ENCODE results near the gene CEPT1. TPM values are rescaled to one million over a fixed set of nuclear protein-coding genes. Genes with fewer than 3 reads are reported as not detected.

The CEPT1 gene
- total and polyA plus RNA-seq, 9 of the 15 experiments (the other 6 are each of a cell fraction or from before 2014, with no cell fraction given) = 24.4 to 72.6 (median 42.4) TPM

DNA sequence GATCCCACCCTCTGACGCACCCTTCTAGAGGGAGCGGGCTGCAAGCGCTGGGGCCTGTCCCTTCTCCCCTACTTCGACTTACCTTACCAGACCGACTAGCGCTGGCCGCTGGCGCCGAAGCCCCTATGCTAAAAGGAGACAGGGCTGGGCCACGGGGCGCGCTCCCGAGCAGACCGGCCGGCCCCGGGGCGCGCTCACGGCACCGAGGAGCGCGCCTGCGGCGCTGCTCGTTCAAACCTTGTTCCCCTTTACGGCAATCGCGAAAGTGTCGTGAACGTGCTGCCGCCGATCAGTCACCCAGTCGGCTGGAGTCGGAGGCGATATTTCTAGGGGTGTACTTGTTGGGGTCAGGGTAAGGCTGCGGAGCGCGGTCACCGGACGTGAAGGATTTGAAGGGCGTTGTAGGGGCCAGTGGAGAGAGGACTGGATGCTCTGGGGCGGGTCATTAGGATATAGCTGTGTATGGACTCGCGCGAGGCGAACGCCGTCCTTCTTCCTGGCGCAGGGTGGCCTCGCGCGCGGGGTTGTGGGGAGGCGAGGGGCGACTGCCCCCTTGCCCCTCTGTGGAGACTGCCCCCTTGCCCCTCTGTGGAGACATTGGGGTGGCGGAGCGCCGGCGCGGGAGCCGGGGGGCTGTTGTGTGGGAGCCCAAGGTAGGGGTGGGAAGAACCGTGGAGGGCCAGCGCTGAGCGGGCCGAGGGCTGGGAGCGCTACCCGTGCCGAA, at the start of gene CEPT1, which contains the start of gene DRAM2 (continued):
- TF ChIP-seq, protein P1, sequence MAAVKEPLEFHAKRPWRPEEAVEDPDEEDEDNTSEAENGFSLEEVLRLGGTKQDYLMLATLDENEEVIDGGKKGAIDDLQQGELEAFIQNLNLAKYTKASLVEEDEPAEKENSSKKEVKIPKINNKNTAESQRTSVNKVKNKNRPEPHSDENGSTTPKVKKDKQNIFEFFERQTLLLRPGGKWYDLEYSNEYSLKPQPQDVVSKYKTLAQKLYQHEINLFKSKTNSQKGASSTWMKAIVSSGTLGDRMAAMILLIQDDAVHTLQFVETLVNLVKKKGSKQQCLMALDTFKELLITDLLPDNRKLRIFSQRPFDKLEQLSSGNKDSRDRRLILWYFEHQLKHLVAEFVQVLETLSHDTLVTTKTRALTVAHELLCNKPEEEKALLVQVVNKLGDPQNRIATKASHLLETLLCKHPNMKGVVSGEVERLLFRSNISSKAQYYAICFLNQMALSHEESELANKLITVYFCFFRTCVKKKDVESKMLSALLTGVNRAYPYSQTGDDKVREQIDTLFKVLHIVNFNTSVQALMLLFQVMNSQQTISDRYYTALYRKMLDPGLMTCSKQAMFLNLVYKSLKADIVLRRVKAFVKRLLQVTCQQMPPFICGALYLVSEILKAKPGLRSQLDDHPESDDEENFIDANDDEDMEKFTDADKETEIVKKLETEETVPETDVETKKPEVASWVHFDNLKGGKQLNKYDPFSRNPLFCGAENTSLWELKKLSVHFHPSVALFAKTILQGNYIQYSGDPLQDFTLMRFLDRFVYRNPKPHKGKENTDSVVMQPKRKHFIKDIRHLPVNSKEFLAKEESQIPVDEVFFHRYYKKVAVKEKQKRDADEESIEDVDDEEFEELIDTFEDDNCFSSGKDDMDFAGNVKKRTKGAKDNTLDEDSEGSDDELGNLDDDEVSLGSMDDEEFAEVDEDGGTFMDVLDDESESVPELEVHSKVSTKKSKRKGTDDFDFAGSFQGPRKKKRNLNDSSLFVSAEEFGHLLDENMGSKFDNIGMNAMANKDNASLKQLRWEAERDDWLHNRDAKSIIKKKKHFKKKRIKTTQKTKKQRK (IDR thresholded peaks at IDR 0.05; ENCODE audit: borderline replicate concordance, low read depth, low read length) = no peak
- peak; percentile 7 for TF ChIP-seq FOS (IDR thresholded peaks at IDR 0.05; ENCODE audit: extremely low read depth, insufficient read length)
- TF ChIP-seq FOXK2 (conservative IDR thresholded peaks at IDR 0.05 in 1 of 2, IDR thresholded peaks at IDR 0.05 in 1 of 2; ENCODE audit: low read depth in 2 of 2) = peak; percentile 42 to 64; a peak in 2 of 4 replicates
- TF ChIP-seq ETS2 (tag; IDR thresholded peaks at IDR 0.05; ENCODE audit: borderline replicate concordance, poor library complexity, severe bottlenecking) = no peak
- peak; percentile 60; the same call in 1 of the 2 replicates for TF ChIP-seq TAF7 (tag; IDR thresholded peaks at IDR 0.05)
- TF ChIP-seq DNMT1 (IDR thresholded peaks at IDR 0.05) = no peak
- TF ChIP-seq ATF1 (CRISPR knock-in tag; IDR thresholded peaks at IDR 0.05) = no peak
- peak; percentile 47; the same call in 1 of the 2 replicates for TF ChIP-seq ATF1 (tag; IDR thresholded peaks at IDR 0.05)
- peak; percentile 73 for TF ChIP-seq SMAD1 (IDR thresholded peaks at IDR 0.05; ENCODE audit: low read depth, low read length, partially characterized antibody)
- TF ChIP-seq, protein P2, sequence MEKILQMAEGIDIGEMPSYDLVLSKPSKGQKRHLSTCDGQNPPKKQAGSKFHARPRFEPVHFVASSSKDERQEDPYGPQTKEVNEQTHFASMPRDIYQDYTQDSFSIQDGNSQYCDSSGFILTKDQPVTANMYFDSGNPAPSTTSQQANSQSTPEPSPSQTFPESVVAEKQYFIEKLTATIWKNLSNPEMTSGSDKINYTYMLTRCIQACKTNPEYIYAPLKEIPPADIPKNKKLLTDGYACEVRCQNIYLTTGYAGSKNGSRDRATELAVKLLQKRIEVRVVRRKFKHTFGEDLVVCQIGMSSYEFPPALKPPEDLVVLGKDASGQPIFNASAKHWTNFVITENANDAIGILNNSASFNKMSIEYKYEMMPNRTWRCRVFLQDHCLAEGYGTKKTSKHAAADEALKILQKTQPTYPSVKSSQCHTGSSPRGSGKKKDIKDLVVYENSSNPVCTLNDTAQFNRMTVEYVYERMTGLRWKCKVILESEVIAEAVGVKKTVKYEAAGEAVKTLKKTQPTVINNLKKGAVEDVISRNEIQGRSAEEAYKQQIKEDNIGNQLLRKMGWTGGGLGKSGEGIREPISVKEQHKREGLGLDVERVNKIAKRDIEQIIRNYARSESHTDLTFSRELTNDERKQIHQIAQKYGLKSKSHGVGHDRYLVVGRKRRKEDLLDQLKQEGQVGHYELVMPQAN (IDR thresholded peaks at IDR 0.05; ENCODE audit: borderline replicate concordance) = peak; percentile 74; the same call in 1 of the 2 replicates
- TF ChIP-seq RBBP5 (IDR thresholded peaks at IDR 0.05; ENCODE audit: borderline replicate concordance, insufficient read depth, low read length, poor library complexity, severe bottlenecking) = peak; percentile 96
- TF ChIP-seq, protein P3, sequence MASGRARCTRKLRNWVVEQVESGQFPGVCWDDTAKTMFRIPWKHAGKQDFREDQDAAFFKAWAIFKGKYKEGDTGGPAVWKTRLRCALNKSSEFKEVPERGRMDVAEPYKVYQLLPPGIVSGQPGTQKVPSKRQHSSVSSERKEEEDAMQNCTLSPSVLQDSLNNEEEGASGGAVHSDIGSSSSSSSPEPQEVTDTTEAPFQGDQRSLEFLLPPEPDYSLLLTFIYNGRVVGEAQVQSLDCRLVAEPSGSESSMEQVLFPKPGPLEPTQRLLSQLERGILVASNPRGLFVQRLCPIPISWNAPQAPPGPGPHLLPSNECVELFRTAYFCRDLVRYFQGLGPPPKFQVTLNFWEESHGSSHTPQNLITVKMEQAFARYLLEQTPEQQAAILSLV (tag; IDR thresholded peaks at IDR 0.05) = no peak
- TF ChIP-seq POLR2G (IDR thresholded peaks at IDR 0.05; ENCODE audit: low read depth, low read length) = peak; percentile 97
- TF ChIP-seq, protein P4, sequence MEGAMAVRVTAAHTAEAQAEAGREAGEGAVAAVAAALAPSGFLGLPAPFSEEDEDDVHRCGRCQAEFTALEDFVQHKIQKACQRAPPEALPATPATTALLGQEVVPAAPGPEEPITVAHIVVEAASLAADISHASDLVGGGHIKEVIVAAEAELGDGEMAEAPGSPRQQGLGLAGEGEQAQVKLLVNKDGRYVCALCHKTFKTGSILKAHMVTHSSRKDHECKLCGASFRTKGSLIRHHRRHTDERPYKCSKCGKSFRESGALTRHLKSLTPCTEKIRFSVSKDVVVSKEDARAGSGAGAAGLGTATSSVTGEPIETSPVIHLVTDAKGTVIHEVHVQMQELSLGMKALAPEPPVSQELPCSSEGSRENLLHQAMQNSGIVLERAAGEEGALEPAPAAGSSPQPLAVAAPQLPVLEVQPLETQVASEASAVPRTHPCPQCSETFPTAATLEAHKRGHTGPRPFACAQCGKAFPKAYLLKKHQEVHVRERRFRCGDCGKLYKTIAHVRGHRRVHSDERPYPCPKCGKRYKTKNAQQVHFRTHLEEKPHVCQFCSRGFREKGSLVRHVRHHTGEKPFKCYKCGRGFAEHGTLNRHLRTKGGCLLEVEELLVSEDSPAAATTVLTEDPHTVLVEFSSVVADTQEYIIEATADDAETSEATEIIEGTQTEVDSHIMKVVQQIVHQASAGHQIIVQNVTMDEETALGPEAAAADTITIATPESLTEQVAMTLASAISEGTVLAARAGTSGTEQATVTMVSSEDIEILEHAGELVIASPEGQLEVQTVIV (CRISPR knock-in tag; IDR thresholded peaks at IDR 0.05; ENCODE audit: borderline replicate concordance) = peak; percentile 98
- peak; percentile 16; the same call in 1 of the 2 replicates for TF ChIP-seq ZNF143 (CRISPR knock-in tag; IDR thresholded peaks at IDR 0.05)

All from K562 (cell line).